Fibroblast of lung (primary cell): Measurements from ENCODE around the gene CAMSAP2.

Experiments
- EZH2 ChIP-seq: IDR thresholded peaks from 2 replicates; pipeline ENCODE4 v1.5.1; 2012; ENCODE audit warnings: low read length, control low read depth, mild to moderate bottlenecking; ENCODE audit errors: missing control alignments
- TF ChIP-seq, protein P1 (sequence below), 2 donors: IDR thresholded peaks in 1 of 2; conservative IDR thresholded peaks in 1 of 2; 1 replicate in 1 of 2; 2 replicates in 1 of 2; pipeline ENCODE4 v1.5.1; 2011 to 2012; ENCODE audit warnings: low read length in 2 of 2, control low read depth in 1 of 2, inconsistent platforms in 1 of 2, low read depth in 1 of 2, mild to moderate bottlenecking in 1 of 2

DNA sequence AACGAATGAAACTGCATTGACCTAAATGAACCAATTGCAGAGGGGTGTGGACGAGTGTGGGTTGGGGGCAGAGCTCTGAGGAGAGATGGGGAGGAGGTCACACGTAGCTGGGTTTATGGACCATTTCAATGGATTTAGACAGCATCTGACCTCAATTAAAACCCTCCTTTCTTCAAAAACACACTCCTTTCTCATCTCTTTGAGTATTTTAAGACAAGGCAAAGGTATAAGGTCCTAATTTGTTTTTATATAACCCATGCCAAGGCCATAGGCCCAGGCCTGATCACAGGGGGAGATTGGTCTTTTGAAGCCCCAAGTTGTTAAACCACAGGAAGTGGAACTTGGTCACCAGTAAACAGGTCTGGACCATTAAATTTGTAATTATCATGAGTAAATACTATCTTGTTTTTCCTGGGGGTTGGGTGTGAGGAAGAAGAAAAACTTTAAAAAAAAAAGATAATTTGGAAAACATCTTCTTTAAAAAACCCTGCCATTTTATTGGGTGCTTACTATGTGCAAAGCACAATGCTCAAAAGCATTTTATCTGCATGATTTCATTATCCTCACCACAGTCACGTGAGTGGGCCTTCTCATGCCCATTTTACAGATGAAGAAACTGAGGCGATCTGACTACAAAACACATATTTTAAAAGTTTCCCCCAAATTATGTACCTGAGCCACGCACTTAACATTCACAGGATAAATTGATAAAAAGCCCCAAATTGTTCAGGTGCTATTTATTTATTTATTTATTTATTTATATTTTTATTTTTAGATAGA is 147.1 kb downstream of the CAMSAP2 start:
- no peak for TF ChIP-seq EZH2
- TF ChIP-seq, protein P1, sequence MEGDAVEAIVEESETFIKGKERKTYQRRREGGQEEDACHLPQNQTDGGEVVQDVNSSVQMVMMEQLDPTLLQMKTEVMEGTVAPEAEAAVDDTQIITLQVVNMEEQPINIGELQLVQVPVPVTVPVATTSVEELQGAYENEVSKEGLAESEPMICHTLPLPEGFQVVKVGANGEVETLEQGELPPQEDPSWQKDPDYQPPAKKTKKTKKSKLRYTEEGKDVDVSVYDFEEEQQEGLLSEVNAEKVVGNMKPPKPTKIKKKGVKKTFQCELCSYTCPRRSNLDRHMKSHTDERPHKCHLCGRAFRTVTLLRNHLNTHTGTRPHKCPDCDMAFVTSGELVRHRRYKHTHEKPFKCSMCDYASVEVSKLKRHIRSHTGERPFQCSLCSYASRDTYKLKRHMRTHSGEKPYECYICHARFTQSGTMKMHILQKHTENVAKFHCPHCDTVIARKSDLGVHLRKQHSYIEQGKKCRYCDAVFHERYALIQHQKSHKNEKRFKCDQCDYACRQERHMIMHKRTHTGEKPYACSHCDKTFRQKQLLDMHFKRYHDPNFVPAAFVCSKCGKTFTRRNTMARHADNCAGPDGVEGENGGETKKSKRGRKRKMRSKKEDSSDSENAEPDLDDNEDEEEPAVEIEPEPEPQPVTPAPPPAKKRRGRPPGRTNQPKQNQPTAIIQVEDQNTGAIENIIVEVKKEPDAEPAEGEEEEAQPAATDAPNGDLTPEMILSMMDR (conservative IDR thresholded peaks at IDR 0.05 in 1 of 2, IDR thresholded peaks at IDR 0.05 in 1 of 2; ENCODE audit: low read depth in 1 of 2, low read length in 2 of 2): no peak
